8988T (cell line): ENCODE measurements around the gene ARMC3.

Experiments used
- DNase-seq: peaks from one replicate; pipeline ENCODE4 v3.0.0; 2011

The ARMC3 gene

DNA sequence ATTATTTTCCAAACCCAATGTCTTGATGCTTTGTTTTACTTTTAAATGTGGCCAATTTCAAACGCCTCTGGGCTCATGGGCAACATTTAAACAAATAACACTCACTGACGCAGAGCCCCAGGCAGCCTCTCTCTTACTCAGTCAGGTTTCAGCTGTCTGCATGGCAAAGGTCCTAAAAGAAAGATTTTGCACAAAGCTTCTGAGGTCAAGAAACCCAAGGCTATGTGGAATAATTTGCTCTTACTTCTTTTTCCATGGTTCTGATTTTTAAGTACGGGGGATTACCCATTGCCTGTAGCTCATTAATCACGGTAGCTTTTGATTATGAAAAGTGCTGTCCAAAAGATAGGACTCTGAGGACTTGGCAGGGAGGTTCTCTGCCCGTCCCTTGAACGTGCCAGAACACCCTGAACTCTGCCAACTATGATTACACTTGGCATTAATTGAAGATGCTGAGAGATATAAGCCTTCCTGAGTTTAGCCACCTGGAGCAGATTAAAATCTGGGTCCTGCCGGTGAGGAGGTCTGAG is 153.4 kb downstream of the ARMC3 start:
- no peak for DNase-seq

DNA sequence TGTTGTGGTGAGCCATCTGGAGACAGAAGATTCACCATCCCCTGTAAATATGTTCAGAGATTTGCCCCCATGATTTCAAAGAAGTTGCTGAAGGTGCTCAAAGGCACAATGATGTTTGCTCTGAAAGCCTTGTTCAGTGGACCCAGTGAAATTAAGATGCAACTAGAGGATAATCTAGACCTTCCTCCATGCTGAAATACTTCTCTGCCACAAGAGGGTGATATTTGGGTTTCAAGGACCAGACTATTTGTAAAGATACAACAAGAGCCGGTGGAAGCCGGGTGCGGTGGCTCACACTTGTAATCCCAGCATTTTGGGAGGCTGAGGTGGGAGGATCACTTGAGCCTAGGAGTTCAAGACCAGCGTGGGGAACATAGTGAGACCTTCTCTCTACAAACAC is 154.0 kb downstream of the ARMC3 start:
- DNase-seq: no peak
